ENCODE data around the gene SURF1.
A peak's percentile ranks its signal among the peaks of the same experiment; 100 is the strongest.
"Not testable (repeated sequence)": the region's sequence is repeated elsewhere in the genome, so short reads cannot be mapped to it uniquely, and the experiment has no call there.

SURF1 gene

DNA sequence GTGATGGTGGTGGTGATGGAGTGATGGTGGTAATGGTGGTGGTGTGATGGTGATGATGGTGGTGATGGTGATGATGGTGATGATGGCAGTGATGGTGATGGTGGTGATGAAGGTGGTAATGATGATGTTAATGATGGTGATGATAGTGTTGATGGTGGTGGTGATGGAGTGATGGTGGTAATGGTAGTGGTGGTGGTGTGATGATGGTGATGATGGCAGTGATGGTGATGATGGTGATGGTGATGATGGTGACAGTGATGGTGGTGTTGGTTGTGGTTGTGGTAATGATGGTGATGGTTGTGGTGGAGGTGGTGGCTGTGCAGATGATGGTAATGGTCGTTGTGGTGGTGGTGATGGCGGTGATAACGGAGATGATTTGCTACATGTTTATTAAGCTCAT is 27.2 kb upstream of the SURF1 start:
- no peak for DNase-seq (ENCODE audit: low read depth in 2 of 2)

DNA sequence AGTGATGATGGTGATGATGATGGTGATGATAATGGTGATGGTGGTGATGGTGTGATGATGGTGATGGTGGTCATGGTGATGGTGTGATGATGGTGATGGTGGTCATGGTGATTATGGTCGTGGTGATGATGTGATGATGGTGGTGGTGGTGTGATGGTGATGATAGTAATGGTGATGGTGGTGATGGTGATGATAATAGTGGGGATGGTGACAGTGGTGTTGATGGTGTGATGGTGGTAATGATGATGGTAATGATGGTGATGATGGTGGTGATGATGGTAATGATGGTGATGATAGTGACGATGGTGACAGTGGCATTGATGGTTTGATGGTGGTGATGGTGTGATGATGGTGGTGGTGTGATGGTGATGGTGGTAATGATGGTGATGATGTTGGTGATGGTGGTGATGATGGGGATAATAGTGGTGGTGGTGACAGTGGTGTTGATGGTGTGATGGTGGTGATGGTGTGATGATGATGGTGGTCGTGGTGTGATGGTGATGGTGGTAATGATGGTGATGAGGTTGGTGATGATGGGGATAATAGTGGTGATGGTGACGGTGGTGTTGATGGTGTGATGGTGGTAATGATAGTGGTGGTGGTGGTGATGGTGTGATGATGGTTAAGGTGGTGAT is 26.3 kb upstream of the SURF1 start:
- no peak for DNase-seq (ENCODE audit: low read depth in 2 of 2)

DNA sequence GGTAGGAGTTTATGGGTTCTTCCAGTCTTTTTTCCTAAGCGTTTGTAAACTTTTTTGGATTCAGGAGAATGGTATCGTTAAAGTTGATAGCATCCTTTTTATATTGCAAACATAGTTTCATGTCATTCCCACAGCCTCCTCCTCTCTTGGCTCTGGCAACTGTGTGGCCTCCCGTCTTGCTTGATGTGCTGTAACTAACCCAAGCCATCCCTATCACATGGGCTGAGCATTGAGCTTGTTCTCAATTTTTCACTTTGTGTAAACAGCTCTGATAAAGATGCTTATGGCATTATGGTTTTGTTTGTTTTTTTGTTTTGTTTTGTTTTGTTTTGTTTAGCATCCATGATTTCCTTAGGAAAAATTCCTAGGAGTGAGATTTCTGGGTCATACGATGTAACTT is 24.4 kb upstream of the SURF1 start:
- no peak for DNase-seq (ENCODE audit: low read depth in 2 of 2)

DNA sequence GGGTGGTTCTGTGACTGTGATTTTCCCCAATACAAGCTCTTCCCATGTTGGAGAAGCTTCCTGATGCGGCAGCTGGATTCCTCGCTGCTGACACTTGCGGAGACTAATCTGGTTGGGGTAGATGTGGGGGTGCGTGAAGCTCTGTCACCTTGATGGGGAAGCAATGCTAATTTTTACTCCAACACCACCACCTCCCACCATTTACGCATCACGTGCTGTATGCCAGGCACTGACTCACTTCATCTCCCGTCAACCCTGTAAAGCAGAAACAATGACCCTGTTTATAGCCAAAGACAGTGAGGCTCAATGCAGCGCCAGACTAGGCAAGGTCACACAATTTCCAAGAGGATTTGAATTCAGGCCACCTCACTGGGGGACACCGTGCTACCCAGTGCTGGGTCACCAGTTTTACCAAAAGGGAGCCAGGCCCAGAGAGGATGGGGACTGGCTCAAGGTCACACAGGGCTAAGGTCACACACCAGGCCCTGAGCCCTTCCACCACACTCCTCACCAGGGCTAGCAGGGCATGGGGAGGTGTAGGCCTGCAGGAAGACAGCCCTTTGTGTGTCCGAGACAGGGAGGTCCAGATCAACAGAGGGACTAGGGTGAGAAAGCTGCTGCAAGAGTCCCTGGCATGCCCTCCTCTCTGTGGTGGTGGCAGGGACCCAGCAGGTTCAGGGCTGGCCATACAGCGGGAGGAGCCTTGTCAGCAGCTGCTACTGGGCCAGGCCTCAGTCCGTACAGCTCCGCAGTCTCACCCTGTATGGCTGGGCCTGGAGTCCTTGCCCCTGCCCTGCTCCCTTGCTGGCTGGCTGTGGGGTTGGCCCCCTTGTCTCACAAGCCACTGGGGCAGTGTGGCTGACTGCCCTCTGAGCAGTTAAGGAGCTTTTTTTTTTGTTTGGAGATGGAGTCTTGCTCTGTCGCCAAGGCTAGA is 23.1 kb upstream of the SURF1 start:
- no peak for DNase-seq (ENCODE audit: low read depth in 2 of 2)

DNA sequence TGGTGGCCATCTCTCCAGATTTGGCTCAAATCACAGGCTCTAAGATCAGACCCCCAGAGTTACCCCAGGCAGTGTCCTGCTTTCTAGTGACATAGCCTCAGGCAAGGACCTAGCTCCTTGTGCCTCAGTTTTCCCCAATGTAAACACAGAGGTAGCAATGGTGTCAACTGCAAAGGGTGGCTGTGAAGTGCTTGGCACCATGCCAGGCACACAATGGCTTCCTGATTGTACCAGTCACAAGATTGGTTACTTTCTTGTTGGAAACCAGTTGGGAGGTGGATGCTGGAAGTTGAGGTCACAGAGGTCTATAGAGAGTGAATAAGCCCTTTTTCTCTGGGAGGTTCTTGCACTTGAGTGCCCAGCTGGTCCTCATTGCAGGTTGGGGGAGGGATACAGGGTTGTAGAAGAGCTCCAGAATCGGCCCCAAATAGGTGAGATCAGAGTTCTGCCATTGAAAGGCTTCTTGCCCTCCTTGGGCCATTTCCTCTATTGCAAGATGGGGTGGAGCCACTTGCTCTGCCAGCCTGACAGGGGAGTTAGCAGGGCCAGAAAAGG is 22.2 kb upstream of the SURF1 start:
- DNase-seq (ENCODE audit: low read depth in 2 of 2) = no peak

DNA sequence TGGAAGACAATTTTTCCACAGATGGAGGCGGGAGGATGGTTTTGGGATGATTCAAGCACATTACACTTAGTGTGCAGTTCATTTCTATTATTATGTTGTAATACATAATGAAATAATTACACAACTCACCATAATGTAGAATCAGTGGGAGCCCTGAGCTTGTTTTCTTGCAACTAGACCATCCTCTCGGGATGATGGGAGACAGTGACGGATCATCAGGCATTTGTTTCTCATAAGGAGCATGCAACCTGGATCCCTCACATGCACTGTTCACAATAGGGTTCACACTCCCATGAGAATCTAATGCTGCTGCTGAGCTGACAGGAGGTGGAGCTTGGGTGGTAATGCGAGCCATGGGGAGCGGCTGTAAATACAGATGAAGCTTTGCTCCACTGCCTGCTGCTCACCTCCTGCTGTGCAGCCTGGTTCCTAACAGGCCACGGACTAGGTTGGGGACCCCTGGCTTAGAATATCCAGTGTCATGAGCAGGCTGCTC is 21.5 kb upstream of the SURF1 start:
- DNase-seq (ENCODE audit: low read depth in 2 of 2) = no peak

DNA sequence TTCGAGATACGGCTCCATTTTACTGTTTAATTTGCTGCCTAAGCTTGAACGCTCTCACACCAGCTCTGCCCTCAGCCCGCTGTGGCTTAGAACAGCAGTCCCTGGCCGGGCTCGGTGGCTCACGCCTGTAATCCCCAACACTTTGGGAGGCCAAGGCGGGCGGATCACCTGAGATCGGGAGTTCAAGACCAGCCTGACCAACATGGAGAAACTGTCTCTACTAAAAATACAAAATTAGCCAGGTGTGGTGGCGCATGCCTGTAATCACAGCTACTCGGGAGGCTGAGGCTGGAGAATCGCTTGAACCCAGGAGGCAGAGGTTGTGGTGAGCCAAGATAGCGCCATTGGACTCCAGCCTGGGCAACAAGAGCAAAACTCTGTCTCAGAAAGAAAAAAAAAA is 21.0 kb upstream of the SURF1 start:
- DNase-seq (ENCODE audit: low read depth in 2 of 2) = not testable (repeated sequence)

DNA sequence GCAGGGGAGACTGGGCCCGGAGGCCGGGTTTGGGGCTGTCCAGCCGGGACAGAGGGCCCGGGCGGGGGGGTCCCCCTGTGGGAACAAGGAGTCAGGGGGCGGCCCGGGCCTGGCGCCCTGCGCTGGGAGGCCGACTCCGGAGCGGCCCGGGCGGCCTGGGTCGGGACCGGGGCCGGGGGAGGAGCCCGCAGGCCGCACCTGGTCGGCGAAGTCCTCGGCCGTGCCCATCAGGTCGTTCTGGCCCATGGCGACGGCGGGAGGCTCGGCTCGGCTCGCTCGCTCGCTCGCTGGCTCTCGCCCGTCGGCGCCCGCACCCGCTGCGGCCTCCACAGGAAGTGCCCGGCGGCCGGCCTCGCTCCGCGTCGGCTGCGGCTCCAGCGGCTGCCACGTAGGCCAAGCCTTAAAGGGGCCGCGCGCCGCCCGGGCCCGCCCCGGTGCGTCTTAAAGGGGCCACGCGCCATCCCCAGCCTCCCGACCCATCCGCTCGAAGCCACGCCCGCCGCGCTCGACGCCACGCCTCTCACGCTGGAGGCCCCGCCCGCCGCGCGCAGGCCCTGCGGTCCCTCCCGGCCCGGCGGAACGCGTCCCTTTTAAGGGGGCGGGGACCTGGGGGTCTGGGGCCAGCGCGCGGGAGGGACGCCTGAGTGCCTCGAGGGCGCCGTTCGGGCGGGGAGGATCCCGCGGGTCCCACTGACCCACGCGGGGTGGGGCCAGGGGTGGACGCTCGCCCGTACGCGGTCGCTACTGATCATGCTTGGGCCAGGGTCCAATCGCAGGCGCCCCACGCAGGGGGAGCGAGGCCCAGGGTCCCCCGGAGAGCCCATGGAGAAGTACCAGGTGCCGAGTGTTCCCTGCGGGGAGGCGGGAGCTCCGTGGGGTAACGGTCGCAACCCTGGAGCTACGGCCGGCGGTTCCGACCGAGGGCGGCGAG is 19.7 kb upstream of the SURF1 start, which contains the start of the genes STKLD1 and SURF4:
TSS of gene STKLD1 (plus strand) at position 643 of the 931 bp plus-strand sequence. CDS start at position 751, 108 bp downstream.
TSS of gene SURF4 (minus strand) at position 337 of the 931 bp plus-strand sequence. CDS start at position 246, 91 bp downstream.
- DNase-seq (ENCODE audit: low read depth in 2 of 2) = peak; percentile 91

DNA sequence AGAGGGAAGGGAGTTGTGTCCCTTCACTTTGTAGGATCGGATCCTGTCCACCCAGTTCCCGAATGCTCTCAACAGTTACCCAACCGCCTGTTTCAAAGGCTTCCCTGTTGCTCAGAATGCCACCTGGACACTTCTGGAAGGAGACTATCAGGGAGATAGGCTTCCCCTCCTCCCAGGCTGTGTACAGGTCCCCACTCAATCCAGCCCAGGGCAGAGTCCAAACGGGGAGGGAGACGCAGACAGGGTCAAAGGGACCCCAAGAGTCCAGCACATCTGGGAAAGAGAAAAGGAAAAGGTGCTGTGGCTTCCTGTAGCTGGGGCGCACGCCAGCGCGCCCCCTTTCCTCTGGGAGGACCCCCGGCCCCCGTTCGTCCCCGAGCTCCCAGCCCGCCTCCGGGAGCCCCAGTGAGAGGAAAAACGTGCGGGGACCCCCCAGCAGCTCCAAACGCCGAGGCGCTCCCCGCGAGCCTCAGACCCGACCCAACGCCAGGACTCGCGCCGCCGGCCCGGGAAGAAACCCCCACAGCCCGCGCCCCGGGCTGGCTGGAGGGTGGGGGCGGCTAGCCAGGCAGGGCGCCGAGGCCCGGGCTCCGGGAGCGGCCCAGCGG is 18.9 kb upstream of the SURF1 start:
- no peak for DNase-seq (ENCODE audit: low read depth in 2 of 2)

DNA sequence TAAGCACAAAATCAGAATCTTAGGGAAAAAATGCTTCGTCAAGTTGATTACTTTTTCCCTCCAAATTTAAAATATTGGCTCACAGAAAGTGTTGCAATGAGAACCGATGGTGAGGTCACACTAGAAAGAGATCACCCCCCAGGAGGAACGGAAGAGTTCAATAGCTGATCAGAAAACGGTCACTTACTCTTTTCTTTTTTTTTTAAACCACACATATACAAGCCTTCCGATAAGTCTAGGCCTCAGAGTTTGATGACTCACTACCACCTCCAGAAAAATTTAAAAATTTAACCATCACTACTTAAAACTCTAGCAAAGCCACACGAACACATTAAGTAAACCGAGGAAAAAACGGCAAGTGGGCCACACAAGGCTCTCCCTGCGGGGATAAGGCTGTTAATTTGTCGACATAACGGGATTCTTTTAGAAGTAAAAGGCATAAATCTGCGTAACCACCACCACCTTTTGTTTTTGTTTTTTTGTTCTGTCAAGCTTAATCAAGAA is 18.4 kb upstream of the SURF1 start:
- no peak for DNase-seq (ENCODE audit: low read depth in 2 of 2)

DNA sequence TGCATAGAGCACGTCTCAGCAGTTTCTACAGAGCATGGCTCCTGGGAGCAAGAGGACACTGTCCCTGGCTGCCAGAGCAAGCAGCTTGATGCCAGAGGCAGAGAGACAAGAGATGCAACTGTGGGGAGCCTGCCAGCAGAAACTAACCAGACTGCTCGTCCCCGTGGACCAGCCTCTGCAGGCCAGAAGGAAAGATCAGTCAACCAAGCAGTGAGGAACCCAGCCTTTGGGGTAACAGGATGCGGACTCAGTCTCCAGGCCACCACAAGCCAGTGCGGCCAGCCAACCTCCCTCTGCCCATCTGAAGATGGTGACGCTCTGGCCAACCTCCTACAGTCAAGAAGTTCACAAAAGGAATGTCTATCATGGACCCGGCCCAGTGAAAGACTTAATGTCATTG is 15.9 kb upstream of the SURF1 start:
- no peak for DNase-seq (ENCODE audit: low read depth in 2 of 2)

DNA sequence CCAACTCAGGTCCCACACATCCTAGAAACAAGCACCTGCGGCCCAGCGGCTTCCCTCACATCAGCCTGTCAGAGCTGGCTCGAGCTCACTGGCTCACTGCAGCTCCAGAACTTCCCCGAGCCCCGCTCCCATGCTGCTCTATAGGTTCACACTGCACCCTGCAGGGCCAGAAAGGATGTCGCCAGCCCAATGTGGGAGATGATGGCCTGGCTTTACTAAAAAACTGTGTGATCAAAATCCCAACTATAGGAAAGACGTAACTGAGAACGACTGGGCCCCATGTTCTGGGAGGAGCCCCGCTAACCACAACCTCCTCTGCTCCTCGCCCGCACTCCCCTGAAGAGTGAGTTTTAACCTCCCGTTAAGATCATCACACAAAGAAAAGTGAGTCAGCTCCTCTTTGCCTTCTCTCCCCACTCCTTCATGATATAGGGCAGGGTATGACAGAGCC is 15.0 kb upstream of the SURF1 start:
- DNase-seq (ENCODE audit: low read depth in 2 of 2) = peak in 1 of 2 donors; percentile 30

DNA sequence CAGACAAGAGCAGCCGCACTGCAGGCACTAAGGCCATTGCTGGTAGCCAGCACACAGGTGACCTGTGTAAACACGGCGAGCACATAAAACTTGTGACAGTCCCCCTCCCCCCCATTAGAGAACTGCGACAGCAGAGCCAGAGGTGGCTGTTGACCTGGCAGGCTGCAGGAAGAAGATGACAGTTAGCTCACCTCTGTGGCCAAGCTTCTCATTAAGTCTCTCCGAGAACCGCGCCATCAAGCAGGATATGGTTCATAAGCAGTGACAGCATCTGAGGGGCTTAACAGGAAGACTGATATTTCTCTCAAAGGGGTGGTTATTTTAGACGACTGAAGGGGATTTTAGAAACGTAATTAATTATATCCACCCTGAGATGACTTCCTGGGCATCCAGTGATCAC is 14.4 kb upstream of the SURF1 start:
- peak in 1 of 2 donors; percentile 20 for DNase-seq (ENCODE audit: low read depth in 2 of 2)

DNA sequence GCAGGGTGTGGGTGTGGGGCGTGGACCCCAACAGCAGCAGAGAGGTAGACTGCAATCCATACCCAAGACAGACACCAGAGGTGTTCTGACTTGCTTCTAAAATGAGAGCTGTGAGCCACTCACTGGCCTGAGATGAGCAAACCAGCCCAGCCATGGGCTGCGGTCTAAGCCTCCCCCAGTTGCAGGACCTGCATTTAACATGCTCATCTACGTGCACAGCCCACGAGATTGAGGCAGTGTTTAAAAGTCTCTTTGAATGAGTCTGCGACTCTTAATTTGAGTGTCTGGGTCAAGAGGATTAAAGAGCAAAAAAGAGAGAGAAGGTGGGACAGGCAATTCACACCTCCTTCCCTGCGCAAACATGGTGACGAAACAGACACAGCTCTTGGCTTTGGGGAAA is 13.6 kb upstream of the SURF1 start:
- DNase-seq (ENCODE audit: low read depth in 2 of 2) = no peak

DNA sequence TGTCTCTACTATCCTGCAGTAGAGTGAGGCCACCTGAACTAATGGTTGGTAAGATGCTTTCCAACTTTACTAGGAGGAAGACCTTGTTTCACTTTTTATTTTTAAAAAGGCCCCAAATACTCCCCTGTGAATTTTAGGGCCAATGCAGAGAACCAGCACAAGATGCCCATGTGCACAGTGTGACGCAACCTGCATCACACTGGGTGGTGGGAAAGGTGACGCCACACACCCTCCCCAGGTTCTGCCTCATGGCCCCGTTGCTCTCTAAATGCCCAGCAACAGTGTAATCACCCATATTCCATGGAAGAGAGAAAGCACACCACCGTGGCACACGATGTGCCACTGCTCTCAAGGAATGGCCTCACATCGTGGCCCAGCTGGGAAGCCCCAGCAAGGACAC is 13.1 kb upstream of the SURF1 start:
- DNase-seq (ENCODE audit: low read depth in 2 of 2) = no peak

DNA sequence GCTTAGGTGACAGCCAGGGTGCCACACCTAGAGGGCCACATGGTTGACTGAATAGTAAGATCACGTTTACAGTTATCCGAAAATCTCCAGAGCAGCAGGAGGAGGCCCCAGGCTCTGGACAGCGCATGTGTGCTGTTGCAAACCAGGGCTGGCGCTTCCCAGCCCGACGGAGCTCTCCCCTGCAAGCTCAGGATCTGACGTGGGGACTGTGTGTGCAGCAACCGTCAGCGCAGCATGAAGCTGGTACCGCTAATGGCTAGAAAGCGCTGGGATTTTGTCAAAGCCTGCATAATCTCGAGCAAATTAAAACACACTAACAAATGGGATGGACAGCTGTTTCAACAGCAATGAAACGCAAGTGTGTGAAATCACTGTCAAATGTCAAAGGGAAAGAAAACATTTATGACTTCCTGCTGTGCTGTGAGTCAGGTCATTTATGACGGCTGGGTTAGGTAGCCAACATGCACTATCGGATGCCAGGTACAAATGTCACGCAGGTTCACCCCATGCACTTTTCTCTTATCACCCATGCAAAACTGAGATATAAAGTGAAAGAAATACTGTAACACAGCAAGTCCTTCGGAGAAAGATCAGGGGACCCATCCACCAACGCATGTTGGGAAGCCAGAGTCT is 12.1 kb upstream of the SURF1 start:
- no peak for DNase-seq (ENCODE audit: low read depth in 2 of 2)

DNA sequence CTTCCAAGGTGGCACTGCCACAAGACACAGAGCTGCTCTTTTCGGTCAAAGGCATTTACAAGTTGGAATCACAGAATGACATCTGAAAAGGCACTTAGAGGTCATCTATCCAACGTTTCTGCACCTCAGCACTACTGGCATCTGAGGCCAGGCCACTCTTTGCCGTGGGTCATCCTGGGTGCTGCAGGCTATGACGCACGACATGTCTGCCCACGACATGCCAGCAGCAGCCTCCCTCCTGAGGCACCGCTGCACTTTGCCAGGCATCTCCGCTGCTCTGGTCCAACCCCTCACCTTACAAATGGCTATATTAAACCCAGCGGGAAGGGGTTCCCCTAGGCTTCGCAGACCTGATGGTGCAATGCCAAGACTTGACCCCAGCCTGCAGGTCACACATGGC is 11.5 kb upstream of the SURF1 start:
- DNase-seq (ENCODE audit: low read depth in 2 of 2) = no peak

DNA sequence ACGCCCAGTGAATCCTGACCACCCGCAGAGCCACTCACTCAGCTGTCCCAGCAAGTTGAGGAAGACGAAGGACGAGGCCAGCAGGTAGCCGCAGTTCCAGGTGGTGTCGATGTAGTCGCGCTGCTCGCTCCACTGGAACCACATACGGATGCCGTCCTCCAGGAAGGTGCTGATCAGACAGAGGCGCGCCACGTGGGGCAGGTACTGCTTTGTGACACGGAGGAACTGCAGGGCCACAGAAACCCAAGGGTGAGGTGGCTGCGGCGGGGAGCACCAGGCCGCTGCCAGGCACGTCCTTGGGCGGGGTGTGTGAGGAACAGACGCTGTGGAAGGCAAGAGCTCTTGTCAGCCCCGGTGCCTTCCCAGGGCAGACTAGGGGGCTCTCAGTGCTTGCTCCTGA is 10.9 kb upstream of the SURF1 start:
- DNase-seq (ENCODE audit: low read depth in 2 of 2) = no peak

DNA sequence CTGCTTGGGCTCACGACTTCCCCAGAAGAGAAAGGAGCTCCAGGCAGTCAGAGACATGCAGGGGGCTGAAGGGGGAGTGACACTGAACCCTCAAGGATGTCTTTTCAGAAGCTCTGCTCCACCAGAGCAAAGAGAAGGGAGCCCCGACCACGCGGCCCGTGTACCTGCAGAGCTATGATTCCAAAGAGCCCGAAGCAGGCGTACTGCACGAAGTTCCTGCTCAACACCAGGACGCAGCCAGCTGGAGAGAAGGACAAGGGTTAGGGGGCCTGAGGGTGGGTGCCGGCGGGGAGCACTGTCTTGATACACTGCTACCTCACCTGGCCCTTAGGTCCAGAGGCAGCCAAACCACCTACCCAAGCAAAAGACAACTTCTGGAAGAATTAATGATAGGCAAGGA is 10.1 kb upstream of the SURF1 start:
- DNase-seq (ENCODE audit: low read depth in 2 of 2) = no peak

DNA sequence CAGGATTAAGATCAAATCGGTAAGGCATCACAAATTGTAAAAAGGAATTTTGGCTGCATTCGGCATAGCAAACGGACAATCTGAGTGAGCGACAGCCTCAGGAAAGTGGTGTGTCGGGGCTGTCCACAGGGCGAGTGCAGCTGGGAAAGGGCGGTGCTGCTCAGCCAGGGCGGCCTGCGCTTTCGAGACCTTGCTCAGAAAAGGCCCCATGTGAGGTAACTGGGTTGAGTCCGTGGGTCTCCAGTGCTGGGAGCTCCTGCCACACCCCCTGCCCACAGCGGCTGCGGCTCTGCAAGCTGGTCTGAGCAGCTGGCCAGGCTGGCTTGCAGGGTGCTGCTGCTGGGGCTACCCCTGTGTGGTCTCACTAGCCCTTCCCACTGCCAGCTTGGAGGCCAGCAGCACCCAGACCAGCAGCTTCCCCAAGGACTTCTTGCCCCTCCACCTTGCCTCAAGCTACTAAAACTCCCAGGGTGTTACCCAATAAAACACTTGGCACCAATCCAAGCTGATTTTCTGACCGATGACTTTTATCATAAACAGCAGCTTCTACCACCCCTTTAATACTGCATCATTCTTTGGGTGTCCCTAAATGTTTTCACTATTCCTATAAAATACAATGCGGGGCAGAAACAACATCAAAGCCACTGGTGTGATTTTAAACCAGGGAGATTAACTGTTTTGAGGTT is 6.2 kb upstream of the SURF1 start:
- DNase-seq (ENCODE audit: low read depth in 2 of 2) = no peak

Measured in stimulated activated CD8-positive, alpha-beta memory T cell treated with anti-CD3 and anti-CD28 coated beads, Interleukin-7, amount 100 ng/mL, for 1 hour (primary cell).